Lung (tissue), 12 donors: ENCODE data around the gene EPHB2. TPM values are rescaled to one million over a fixed set of nuclear protein-coding genes. Genes with fewer than 3 reads are reported as not detected.

Experiments
- ATAC-seq: fragments of 200-7000 bp; cut with Tn5 transposase; one replicate; pipeline ENCODE4 v1.9.1; 2020; ENCODE audit warnings: moderate number of reproducible peaks; ENCODE audit not compliant: insufficient read depth, low FRiP score
- DNase-seq, 3 donors: peaks; one replicate each; pipeline ENCODE4 v3.0.0-alpha.2; 2013 to 2017
- H3K27ac ChIP-seq, 2 donors: one replicate each; pipeline ENCODE4 v1.5.1; 2013; ENCODE audit warnings: mild to moderate bottlenecking in 2 of 2, moderate library complexity in 2 of 2, control low read depth in 1 of 2, inconsistent platforms in 1 of 2, low read depth in 1 of 2, low read length in 1 of 2
- H3K27me3 ChIP-seq, 3 donors: one replicate each; pipeline ENCODE4 v1.5.1; 2013; ENCODE audit warnings: low read length in 2 of 3; ENCODE audit not compliant: control insufficient read depth in 3 of 3, insufficient read depth in 3 of 3
- H3K36me3 ChIP-seq, 4 donors: one replicate each; pipeline ENCODE4 v1.5.1; 2013; ENCODE audit warnings: low read length in 4 of 4, mild to moderate bottlenecking in 1 of 4, moderate library complexity in 1 of 4; ENCODE audit not compliant: control insufficient read depth in 4 of 4, insufficient read depth in 4 of 4
- H3K4me1 ChIP-seq, 5 donors: one replicate each; pipeline ENCODE4 v1.5.1; 2013; ENCODE audit warnings: low read length in 5 of 5, mild to moderate bottlenecking in 2 of 5, moderate library complexity in 1 of 5; ENCODE audit not compliant: control insufficient read depth in 5 of 5, insufficient read depth in 5 of 5
- H3K4me3 ChIP-seq: one replicate; pipeline ENCODE4 v1.5.1; 2013; ENCODE audit warnings: mild to moderate bottlenecking, control low read depth, moderate library complexity
- H3K9ac ChIP-seq, 2 donors: one replicate each; pipeline ENCODE4 v1.5.1; 2013; ENCODE audit warnings: low read length in 2 of 2, control low read depth in 1 of 2; ENCODE audit not compliant: insufficient read depth in 1 of 2
- H3K9me3 ChIP-seq, 4 donors: one replicate each; pipeline ENCODE4 v1.5.1; 2013; ENCODE audit warnings: low read length in 3 of 4, mild to moderate bottlenecking in 1 of 4, moderate library complexity in 1 of 4; ENCODE audit not compliant: control insufficient read depth in 4 of 4, insufficient read depth in 3 of 4
- CTCF ChIP-seq: IDR thresholded peaks from 2 replicates; pipeline ENCODE4 v1.5.1; 2012; ENCODE audit warnings: mild to moderate bottlenecking; ENCODE audit errors: control extremely low read depth, extremely low read depth
- WGBS, 2 donors: extraction: QIAGEN DNeasy Blood & Tissue Kit; methylation state at CpG; one replicate each; pipeline ENCODE4 v1.1.7; 2013; 5-methylcytosine and 5-hydroxymethylcytosine counted together
- polyA plus RNA-seq, 2 donors: library from polyadenylated mRNA; stranded (reverse); fragments of 200-250 nt; gene quantifications; one replicate each; pipeline ENCODE4 v1.2.1, GENCODE V29; 2013
- total RNA-seq, 2 donors: library from RNA; depleted of rRNA in 1 of 2; stranded (reverse); fragments of >200 nt in 1 of 2; gene quantifications; one replicate each; pipeline ENCODE4 v1.2.1, GENCODE V29; 2014 to 2021
- donor health status: control.
- donor health status: control.
- donor health status: Bipolar disorder and iron deficiency.
- donor health status: healthy.
- donor health status: DM: yes; HTN: yes; CAD: no.

Gene EPHB2
- total and polyA plus RNA-seq, 4 donors, result 1.2 to 8.5 (median 5.8) TPM

- peaks cover 0 to 22% (median 12%) of the 10 kb centered on the region in 5 donors for H3K4me1 ChIP-seq
- DNase-seq, result no peak
- no peak overlapping the region for H3K27ac ChIP-seq
- TF ChIP-seq CTCF, result no peak
- no peak for ATAC-seq
- no peak overlapping the region for H3K4me3 ChIP-seq
- peak overlapping the region in 1 of 2 donors; percentile 25 for H3K9ac ChIP-seq
- H3K27me3 ChIP-seq, result no peaks in the 10 kb centered on the region
- 83 to 89% methylated on average over 12 of the region's 12 CpGs for WGBS, 2 donors
- H3K9me3 ChIP-seq, result no peaks in the 10 kb centered on the region
- no peaks in the 10 kb centered on the region for H3K36me3 ChIP-seq
Observed at GRCh38 chr1:22806584-22806983, 95.9 kb downstream of the EPHB2 start.

GRCh38 chr1:22807340-22807739, 96.7 kb downstream of the EPHB2 start:
- H3K27ac ChIP-seq, result no peak overlapping the region
- H3K36me3 ChIP-seq, result no peaks in the 10 kb centered on the region
- no peak overlapping the region for H3K9ac ChIP-seq
- H3K4me1 ChIP-seq, result peaks cover 0 to 20% (median 12%) of the 10 kb centered on the region in 5 donors
- ATAC-seq, result no peak
- no peak for DNase-seq
- no peak overlapping the region for H3K4me3 ChIP-seq
- WGBS, 2 donors, result 89 to 96% methylated on average over 4 of the region's 4 CpGs
- H3K9me3 ChIP-seq, result no peaks in the 10 kb centered on the region
- TF ChIP-seq CTCF, result no peak
- H3K27me3 ChIP-seq, result no peaks in the 10 kb centered on the region

DNA sequence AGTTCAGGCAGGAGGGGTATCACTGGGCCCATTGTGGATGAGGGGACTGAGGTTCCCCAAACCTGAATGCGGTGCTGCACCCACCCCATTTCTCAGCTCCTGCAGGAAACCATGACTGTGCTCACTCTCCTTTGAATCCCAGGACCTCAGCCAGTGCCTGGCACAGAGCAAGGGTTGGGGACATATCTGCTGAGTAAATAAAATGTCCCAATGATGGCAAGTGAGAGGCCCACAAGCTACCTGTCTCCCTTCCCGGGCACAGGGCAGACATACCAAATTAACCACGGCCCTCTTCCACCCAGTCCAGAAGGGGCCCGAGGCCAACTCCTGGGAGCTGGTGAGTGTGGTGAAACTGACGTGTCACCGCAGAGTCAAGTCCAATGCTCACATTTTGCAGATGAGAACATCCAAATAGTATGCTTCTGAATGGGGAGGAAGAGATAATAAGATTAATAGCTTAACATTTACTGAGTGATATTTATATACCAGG, 97.6 kb downstream of the EPHB2 start:
- H3K9ac ChIP-seq, result no peak overlapping the region
- peaks cover 0 to 20% (median 12%) of the 10 kb centered on the region in 5 donors for H3K4me1 ChIP-seq
- H3K9me3 ChIP-seq, result no peaks in the 10 kb centered on the region
- no peak overlapping the region for H3K27ac ChIP-seq
- DNase-seq (no peak), ATAC-seq (no peak)
- TF ChIP-seq CTCF, result no peak
- no peak overlapping the region for H3K4me3 ChIP-seq
- WGBS, 2 donors, result 74 to 82% methylated on average over 6 of the region's 6 CpGs
- H3K36me3 ChIP-seq, result no peaks in the 10 kb centered on the region
- no peaks in the 10 kb centered on the region for H3K27me3 ChIP-seq
